Measurements from ENCODE around the gene SLC35E2B.
"Not testable (repeated sequence)": the region's sequence is repeated elsewhere in the genome, so short reads cannot be mapped to it uniquely, and the experiment has no call there.

DNA sequence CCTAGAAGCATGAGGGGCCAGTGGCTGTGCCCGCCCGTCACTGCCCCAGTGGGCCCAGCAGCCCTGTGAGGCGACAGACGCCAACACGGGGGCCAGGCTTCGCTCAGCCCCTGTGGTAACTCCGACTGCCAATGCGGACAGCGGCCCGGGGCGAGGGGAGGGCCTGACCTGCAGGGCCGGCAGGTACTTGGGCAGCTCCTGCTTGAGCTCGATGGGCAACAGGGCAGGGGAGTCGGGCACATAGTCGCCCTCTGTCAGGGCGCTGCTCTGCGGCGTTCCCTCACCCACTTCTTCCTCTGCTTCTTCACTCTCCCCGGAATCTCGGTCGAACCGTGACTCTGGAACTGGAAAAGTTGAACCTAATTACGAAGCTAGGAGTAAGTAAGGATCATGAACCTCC lies 14.6 kb upstream of the SLC35E2B start:
- TF ChIP-seq, protein P1, sequence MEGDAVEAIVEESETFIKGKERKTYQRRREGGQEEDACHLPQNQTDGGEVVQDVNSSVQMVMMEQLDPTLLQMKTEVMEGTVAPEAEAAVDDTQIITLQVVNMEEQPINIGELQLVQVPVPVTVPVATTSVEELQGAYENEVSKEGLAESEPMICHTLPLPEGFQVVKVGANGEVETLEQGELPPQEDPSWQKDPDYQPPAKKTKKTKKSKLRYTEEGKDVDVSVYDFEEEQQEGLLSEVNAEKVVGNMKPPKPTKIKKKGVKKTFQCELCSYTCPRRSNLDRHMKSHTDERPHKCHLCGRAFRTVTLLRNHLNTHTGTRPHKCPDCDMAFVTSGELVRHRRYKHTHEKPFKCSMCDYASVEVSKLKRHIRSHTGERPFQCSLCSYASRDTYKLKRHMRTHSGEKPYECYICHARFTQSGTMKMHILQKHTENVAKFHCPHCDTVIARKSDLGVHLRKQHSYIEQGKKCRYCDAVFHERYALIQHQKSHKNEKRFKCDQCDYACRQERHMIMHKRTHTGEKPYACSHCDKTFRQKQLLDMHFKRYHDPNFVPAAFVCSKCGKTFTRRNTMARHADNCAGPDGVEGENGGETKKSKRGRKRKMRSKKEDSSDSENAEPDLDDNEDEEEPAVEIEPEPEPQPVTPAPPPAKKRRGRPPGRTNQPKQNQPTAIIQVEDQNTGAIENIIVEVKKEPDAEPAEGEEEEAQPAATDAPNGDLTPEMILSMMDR (IDR thresholded peaks at IDR 0.05): not testable (repeated sequence)
- TF ChIP-seq RCOR1 (IDR thresholded peaks at IDR 0.05; ENCODE audit: low read depth, low read length); POLR2A (IDR thresholded peaks at IDR 0.05; ENCODE audit: low read length); TP53 (CRISPR knock-in tag; IDR thresholded peaks at IDR 0.05); GATA3 (IDR thresholded peaks at IDR 0.05; ENCODE audit: borderline replicate concordance); RAD21 (conservative IDR thresholded peaks at IDR 0.05 in 1 of 2, IDR thresholded peaks at IDR 0.05 in 1 of 2); FOSL2 (IDR thresholded peaks at IDR 0.05); FOSL2 (CRISPR knock-in tag; IDR thresholded peaks at IDR 0.05); RARB (CRISPR knock-in tag; IDR thresholded peaks at IDR 0.05): not testable (repeated sequence)

Data from A549 (cell line).